Stimulated activated CD8-positive, alpha-beta memory T cell treated with anti-CD3 and anti-CD28 coated beads, Interleukin-15, amount 100 ng/mL, for 48 hours (primary cell): ENCODE data around the gene CEMIP.

Experiments used
- DNase-seq, 2 donors: peaks; one replicate each; pipeline ENCODE4 v3.0.0-alpha.2; 2020; ENCODE audit warnings: low read depth in 2 of 2

The CEMIP gene, protein sequence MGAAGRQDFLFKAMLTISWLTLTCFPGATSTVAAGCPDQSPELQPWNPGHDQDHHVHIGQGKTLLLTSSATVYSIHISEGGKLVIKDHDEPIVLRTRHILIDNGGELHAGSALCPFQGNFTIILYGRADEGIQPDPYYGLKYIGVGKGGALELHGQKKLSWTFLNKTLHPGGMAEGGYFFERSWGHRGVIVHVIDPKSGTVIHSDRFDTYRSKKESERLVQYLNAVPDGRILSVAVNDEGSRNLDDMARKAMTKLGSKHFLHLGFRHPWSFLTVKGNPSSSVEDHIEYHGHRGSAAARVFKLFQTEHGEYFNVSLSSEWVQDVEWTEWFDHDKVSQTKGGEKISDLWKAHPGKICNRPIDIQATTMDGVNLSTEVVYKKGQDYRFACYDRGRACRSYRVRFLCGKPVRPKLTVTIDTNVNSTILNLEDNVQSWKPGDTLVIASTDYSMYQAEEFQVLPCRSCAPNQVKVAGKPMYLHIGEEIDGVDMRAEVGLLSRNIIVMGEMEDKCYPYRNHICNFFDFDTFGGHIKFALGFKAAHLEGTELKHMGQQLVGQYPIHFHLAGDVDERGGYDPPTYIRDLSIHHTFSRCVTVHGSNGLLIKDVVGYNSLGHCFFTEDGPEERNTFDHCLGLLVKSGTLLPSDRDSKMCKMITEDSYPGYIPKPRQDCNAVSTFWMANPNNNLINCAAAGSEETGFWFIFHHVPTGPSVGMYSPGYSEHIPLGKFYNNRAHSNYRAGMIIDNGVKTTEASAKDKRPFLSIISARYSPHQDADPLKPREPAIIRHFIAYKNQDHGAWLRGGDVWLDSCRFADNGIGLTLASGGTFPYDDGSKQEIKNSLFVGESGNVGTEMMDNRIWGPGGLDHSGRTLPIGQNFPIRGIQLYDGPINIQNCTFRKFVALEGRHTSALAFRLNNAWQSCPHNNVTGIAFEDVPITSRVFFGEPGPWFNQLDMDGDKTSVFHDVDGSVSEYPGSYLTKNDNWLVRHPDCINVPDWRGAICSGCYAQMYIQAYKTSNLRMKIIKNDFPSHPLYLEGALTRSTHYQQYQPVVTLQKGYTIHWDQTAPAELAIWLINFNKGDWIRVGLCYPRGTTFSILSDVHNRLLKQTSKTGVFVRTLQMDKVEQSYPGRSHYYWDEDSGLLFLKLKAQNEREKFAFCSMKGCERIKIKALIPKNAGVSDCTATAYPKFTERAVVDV (N-terminal part only)

DNA sequence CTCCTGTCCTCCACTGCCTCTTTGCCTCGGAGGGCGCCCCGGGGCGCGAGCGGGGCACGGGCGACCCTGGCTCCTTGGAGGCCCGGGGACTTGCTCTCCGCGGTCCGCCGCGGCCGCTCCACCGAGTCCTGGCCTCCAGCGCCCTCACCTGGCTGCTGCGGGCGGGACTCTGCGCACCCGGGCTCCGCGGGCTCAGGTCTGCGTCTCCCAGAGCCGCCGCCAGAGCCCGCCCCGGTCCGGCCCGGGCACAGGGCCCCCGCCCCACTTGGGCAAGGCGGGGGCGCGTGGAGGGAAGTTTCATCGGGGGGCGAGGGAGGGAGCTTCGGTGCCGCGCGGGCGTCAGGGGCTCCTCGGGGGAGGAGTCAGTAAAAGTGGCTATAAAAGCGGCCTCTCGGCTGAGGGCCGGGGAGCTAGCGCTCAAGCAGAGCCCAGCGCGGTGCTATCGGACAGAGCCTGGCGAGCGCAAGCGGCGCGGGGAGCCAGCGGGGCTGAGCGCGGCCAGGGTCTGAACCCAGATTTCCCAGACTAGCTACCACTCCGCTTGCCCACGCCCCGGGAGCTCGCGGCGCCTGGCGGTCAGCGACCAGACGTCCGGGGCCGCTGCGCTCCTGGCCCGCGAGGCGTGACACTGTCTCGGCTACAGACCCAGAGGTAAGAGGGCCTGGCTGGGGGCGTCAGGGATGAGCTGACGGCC lies at the start of gene CEMIP:
TSS of gene CEMIP (plus strand) at position 407 of the 694 bp plus-strand sequence. CDS start 94,510 bp downstream, outside the sequence.
- peak; percentile 43 to 53 for DNase-seq

DNA sequence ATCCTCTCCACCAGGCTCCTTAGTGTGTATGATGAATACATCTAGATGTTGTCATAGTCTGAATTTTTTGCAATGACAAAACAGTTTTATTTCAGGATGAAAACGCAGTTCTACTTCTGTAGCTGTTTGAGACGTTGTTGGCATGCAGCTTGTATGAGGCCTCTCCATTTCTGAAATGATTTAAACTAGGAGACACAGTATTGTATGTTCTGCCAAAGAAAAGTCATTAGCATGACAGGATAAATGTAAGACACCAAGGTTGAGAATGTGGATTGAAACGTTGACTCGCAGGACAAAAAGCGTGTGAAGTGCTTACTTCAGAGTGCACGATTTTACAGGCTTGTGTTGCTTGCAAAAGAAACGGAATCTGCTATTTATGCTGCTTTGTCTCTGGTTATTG lies 48.8 kb upstream of the CEMIP start:
- DNase-seq, result no peak

DNA sequence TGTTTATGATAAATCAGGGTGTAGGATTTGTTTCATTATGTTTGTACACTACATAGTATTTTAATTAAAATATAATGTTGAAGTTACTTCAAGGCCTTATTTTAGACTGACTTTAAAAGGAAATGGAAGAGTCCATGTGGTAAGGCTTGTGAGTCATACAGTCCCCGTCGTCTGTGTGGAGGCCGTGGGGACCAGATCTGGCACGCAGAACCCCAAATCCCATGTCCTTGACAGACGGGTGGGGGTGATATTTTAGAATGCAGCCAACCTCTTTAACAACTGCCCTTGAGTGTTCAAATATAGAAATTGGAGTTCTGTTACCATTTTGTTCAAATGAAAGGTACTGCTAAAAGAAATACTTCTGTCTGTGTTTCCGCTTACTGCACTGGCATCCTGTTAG lies 48.2 kb upstream of the CEMIP start:
- DNase-seq, result no peak

DNA sequence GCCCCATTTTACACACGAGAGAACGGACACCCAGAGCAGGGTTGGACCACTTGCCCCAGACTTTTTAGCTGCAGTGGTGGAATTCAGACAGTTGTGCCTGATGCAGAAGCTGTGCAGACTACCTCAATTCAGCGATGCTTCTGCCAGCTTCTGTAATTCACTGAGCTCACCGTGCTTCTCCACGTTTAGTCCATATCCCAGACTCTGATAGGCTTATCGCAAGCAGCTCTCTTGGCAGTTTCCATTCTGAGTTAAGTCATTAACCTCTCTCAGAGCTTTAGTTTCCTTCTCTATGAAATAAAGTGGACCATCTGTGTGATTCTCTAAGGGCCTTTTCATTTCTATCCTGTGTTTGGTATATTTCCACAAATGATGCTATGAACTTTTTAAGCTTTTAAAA lies 47.0 kb upstream of the CEMIP start:
- no peak for DNase-seq

DNA sequence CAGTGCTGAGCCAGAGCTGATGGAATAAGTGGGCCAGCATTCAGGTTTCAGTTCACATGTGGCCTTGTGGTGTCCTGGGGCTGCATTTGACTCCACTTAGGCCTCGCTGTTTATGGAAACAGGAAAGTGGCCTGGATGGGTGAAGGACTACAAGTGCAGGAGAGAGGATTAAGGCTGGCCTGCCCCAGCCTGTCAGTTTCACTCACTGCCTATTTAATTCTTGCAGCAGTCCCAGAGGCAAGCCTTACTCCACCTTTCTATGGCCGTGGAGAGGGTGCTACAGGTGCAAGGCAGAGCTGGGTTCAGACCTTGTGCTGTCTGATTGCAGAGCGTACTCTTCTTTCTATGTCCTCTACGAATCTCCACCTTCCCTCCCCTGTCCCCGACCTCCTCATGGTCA lies 46.4 kb upstream of the CEMIP start:
- no peak for DNase-seq

DNA sequence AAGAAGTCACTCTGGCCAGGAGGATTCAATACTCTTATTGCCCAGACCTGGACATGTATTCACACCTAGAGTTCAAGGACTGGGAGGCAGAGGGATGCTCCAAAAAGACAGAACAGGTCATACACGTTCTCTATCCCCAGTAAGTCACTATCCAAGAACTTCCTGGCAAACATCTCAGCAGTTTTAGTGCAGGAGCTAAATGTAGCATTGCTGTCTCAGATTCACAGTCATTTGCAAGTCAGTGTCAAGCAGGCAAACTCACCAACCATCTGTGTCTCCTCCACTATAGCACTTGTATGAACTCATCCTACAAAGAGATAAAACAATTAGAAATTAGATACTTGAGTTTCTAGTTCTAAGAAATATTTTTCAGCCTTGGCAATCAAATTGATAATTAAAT lies 45.7 kb upstream of the CEMIP start:
- no peak for DNase-seq

DNA sequence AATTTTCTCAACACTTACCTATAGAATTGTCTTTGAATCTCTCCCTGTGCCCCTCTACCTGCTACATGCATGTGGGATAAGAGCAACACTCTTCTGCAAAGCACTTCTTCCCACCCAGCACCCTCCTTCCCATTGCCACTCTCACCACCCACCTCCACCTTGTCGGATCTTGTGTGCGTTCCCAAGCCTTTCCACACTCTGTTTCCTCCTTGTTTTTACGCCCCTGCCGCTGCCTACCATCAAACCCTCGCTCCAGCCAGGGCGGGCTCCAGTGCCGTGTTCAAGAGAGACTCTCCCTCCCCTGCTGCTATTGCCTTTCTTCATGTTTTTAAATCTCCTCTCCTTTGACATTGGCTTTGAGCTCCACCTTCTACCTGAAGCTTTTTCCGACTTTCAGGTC lies 43.8 kb upstream of the CEMIP start:
- no peak for DNase-seq

DNA sequence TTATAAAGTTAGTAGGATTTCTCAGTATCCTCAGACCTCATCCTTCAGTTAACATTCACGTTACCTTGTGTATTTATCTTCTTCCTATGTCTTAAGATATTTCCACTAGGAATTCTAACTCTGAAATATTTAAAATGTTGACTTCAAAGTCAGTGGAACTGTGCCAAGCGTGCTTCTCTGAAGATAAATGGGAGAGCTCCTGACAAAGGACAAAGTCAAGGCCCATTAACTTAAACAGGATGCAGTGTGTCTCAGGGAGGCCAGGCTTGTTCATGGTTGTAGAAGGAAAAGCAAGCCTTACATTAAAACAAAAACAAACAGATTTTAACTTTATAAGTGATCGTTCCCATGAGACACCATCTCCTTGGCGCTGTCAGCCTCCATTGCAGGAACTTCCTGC lies 42.6 kb upstream of the CEMIP start:
- no peak for DNase-seq

DNA sequence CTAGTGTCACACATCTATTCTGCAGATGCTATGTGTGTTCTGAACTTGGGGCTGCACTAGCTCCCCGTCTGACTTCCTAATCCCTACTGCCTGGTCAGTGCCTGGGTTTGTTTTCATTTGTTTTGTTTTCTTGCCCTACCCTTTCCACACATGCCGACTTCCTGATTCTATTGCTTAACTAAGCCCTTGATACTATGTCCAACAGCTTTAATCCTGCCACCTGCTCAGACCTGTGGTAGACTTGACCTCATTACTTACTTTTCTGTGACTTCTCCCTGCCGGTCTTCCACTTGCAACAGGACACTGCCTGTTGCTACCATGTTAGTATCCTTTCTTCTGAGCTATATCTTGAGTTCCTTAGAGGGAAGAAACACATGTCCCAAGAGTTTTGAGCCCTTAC lies 39.3 kb upstream of the CEMIP start:
- no peak for DNase-seq

DNA sequence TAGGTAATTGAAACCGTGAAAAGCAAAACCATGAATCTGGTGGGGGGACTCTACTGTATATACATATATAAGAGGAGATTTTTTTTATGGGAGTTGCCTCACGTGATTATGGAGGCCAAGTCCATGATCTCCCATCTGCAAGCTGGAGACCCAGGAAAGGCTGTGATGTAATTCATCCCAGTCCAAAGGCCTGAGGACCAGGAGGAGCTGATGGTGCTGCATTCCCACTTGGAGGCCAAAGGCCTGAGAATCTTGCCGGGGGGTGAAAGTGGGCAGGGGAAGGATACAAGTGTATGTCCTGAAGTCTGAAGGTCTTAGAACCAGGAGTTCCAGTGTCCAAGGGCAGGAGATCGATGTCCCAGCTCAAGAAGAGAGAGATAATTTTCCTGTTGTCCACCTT lies 37.1 kb upstream of the CEMIP start:
- DNase-seq, result no peak

DNA sequence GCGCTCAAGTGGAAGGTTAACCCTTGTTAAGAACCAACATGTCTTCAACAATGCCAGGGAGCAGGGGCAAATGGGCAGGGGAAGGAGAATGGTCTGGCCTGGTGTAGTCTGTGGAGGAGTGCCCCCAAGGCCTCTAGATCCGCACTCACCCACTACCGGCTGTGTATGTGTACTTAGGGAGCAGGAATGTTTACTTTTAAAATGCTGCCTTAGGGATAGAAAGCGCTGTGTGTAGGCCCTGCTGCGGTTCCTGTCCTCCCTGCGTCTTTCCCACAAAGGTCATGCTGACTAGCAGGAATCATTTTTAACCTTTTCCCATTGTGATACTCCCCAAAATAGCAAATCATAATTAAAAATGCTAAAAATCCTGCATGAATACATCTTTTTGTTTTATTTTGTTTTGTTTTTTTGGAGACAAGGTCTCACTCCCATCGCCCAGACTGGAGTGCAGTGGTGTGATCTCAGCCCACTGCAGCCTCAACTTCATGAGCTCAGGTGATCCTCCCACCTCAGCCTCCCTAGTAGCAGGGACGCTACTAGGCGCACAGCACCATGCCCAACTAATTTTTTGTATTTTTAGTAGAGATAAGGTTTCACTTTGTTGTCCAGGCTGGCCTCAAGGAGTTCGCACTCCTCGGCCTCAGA lies 35.9 kb upstream of the CEMIP start:
- no peak for DNase-seq

DNA sequence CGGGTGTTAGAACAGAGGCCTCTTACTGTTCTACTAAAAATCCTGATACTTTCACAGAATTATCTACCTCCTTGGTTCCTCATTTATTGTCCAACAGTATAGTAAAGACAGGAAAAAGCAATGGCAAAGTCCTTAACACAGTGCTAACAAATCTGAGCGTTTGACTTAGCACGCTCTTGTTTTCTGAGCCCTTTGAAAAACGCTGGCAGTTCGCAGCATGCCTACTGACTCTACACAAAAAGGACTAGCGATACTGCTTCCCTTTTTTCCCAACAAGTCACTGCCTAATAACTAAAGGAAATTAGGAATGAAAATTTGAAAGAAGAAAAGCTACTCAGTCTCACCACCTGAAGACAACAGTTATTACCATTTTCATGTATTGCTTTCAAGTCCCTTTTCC lies 34.8 kb upstream of the CEMIP start:
- no peak for DNase-seq

DNA sequence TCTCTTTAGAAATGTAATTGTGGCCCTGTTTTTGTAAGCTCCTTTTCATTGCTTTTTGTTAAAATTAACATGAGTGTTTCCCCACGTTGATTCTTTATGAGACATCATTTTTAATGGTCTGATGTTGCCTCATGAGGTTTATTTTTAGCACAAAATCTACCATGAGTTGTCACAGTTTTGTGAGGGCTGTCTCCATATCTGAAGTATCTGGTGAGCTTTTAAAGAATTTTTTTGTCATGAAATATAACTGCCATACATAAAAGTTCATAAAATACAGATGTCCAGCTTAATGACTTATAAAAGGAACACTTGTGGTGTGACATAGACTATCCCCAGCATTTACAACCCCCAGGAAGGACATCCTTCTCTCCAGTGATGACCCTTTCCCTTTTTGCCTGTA lies 34.3 kb upstream of the CEMIP start:
- DNase-seq, result no peak

DNA sequence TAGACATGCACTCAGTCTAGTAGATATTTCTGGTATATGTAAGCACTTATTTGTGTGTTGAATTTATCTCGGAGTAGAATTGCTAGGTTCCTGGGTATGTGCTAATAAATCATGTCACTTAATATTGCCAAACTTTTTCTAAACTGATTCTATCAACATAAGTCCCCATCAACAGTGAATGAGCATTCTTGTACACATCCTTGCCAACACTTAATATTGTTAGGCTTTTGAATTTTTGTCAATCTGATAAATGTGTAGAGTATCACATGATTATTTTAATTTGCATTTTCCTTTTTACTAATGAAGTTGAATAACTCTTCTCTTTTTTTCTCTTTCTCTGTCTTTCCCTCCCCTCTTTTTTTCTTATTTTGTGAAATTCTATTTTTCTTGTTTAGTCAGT lies 33.3 kb upstream of the CEMIP start:
- DNase-seq, result no peak

DNA sequence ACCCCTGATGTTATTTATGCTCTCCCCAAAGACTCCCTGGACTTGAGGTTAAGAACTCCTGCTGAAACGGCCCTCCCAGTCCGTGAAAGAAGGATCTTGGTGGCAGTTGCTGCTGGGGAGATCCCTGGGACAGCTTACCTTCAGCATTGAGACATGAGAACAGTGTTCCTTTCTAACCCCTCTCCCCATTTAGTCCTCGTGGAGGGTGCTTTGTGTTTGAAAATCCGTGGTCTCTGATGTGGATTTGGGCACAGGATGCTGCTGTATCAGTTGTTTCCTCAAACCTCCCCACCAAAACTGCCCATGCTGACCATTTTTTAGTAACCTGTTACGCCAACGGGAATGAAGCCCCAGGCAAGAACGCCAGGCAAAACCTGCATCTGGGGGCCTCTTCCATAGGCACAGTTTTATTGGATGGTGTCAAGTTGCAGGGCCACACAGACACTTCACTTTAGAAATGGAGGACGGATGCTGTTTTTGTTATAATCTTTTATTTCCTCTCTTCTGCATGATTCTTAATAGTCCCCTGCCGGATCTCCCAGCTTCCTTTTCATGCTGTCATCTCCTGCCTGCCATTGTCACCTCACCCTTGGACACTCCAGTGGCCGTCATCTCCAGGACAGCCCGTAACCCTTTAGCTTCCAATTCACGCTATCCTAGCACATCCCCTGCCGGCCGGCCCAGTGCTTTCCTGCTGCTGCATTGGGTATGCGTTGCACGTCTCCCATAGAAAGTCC lies 31.7 kb upstream of the CEMIP start:
- no peak for DNase-seq

DNA sequence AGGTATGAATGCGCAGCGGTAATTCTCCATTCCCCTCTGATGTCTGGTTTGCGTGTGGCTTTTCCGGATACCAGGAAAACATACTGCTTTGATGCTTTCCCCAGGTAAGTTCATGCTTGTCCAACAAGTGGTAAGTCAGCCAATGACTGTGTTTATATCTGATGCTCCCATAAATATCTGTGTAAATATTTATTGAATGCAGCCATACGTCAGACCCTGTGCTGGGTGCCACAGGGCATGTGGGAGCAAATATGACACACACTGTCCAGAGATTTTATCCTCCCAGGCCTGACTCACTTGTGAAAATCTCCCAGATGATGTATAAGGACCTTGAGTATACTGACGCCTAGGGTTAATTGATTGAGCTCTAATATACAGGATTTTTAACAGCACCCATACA lies 29.6 kb upstream of the CEMIP start:
- no peak for DNase-seq

DNA sequence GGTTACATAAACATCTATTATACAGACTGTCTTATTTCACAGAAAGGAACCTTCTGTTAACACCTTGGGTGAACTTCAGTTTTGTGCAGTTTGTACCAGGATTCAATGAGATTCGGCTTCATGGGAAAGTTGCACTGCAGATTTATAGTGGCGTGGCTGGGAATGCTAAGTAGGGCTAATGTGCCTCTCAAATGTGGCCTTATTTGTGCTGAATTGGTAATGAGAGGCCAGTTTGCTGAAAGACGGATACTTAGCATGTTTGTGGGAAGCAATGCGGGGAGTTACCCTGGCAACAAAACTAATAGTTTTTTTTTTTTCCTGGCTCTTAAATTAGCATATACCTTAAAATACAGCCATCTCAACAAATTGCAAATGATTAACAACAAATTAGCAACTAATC lies 28.6 kb upstream of the CEMIP start:
- DNase-seq, result no peak

DNA sequence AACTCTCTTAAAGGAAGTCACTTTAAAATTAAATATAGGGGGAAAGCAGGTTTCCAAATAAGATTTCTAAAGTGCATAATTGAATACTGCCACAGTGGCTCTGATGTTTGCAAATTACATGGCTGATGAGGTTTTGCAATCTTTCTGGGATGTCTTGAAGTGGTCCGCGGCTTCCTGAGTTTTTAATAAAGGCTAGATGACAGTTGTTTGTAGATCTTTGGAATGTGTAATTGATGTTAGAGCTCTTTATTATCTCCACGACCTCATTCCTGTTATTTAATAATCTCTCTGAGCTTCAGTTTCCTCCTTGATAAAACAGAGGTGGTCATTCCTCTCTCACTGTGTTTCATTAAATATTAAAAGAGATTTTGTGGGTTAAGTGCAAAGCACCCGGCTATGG lies 27.0 kb upstream of the CEMIP start:
- no peak for DNase-seq

DNA sequence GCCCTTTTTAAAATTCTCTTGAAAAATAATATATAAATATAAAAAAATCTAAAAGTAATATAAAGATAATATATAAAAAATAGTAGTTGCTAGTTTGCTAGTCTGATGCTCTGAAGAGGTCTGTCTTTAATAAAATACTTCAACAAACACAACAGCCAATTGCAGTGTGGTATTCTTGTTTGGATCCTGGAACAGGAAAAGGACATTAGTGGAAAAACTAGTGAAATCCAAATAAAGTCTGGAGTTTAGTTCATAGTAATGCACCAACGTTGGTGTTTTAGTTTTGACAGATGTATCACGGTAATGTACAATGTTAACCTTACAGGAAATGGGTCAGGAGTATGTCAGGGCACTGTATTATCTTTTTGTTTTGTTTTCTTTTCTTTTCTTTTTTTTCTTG lies 26.0 kb upstream of the CEMIP start:
- DNase-seq, result no peak

DNA sequence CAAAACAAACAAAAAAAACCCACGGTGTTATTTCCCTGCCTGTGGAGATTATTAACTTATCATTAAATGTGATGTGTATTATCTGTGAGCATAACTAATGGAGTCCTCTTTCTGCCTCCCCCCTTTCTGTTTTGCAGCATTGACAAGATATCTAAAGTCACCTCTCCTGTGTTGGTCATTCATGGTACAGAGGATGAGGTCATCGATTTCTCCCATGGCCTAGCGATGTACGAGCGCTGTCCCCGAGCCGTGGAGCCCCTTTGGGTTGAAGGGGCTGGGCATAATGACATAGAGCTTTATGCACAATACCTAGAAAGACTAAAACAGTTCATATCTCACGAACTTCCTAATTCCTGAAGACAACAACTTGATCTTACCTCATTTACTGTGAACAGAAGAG lies 25.2 kb upstream of the CEMIP start:
- DNase-seq, result no peak

DNA sequence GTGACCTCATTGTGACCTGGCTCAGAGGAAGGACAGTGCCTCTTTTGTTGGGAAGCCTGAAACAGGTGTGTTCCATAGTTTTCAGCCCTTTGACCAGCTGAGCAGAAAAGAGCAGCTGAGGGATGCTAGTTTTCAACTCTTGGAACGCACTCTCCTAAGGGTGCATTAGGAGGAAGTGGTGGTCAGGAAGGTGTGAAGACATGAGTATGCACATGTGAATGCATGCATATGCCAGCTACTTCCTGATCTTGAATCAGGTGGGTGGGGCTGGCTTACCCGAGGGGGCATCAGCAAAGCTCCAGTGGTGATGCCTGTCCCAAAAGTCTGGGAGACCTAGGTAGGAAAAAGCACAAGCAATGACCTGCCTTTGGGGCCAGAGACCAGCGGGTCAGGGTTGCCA lies 23.3 kb upstream of the CEMIP start:
- DNase-seq, result no peak
